GM18861 (cell line): ENCODE measurements around the gene HSPBAP1.

ENCODE experiments used
- ATAC-seq: cut with Tn5 transposase; IDR thresholded peaks from one replicate; pipeline ENCODE4 v1.9.1; 2021; ENCODE audit not compliant: unreplicated experiment

The HSPBAP1 gene

GRCh38 chr3:122793568-122794416, at the start of gene HSPBAP1:
TSS of gene HSPBAP1 (minus strand) at chr3:122793831. CDS start at chr3:122793680, 151 bp downstream.
- peak; percentile 49 for ATAC-seq

- no peak for ATAC-seq
Measured at GRCh38 chr3:122835590-122835989, 42.0 kb upstream of the HSPBAP1 start.

GRCh38 chr3:122828281-122828680, 34.6 kb upstream of the HSPBAP1 start:
- ATAC-seq: no peak

- ATAC-seq: no peak
Measured at GRCh38 chr3:122826278-122826677, 32.6 kb upstream of the HSPBAP1 start.

- no peak for ATAC-seq
Measured at GRCh38 chr3:122825460-122825859, 31.8 kb upstream of the HSPBAP1 start.

- ATAC-seq: no peak
Measured at GRCh38 chr3:122824465-122825381, 31.1 kb upstream of the HSPBAP1 start.

GRCh38 chr3:122816587-122816986, 23.0 kb upstream of the HSPBAP1 start:
- ATAC-seq: no peak

- ATAC-seq: no peak
Measured at GRCh38 chr3:122810734-122811133, 17.1 kb upstream of the HSPBAP1 start.

GRCh38 chr3:122803977-122804376, 10.3 kb upstream of the HSPBAP1 start:
- ATAC-seq: no peak

GRCh38 chr3:122802323-122802722, 8.7 kb upstream of the HSPBAP1 start:
- ATAC-seq: no peak

- ATAC-seq: no peak
Measured at GRCh38 chr3:122800706-122801237, 7.1 kb upstream of the HSPBAP1 start.

- no peak for ATAC-seq
Measured at GRCh38 chr3:122800031-122800430, 6.4 kb upstream of the HSPBAP1 start.

GRCh38 chr3:122799322-122799721, 5.7 kb upstream of the HSPBAP1 start:
- no peak for ATAC-seq

- ATAC-seq: no peak
Measured at GRCh38 chr3:122797291-122797690, 3.7 kb upstream of the HSPBAP1 start.

GRCh38 chr3:122795674-122796195, 2.1 kb upstream of the HSPBAP1 start:
- ATAC-seq: no peak

GRCh38 chr3:122794779-122795673, 1.4 kb upstream of the HSPBAP1 start, which contains the start of gene SLC49A4:
TSS of gene SLC49A4 (plus strand) at chr3:122795069. CDS start at chr3:122795193, 124 bp downstream.
- peak; percentile 64 for ATAC-seq

- no peak for ATAC-seq
Measured at GRCh38 chr3:122794483-122794778, 800 bp upstream of the HSPBAP1 start.

GRCh38 chr3:122789585-122790273, 3.9 kb downstream of the HSPBAP1 start:
- ATAC-seq: no peak

GRCh38 chr3:122787872-122788271, 5.8 kb downstream of the HSPBAP1 start:
- ATAC-seq: no peak

GRCh38 chr3:122786066-122786465, 7.6 kb downstream of the HSPBAP1 start:
- no peak for ATAC-seq
